IPS-NIHi11 (cell line): ENCODE results near the gene TERT.
A peak's percentile ranks its signal among the peaks of the same experiment; 100 is the strongest.

ENCODE experiments used
- DNase-seq: peaks from one replicate; pipeline ENCODE4 v3.0.0; 2012; ENCODE audit warnings: mixed read lengths, low spot score

The TERT gene

DNA sequence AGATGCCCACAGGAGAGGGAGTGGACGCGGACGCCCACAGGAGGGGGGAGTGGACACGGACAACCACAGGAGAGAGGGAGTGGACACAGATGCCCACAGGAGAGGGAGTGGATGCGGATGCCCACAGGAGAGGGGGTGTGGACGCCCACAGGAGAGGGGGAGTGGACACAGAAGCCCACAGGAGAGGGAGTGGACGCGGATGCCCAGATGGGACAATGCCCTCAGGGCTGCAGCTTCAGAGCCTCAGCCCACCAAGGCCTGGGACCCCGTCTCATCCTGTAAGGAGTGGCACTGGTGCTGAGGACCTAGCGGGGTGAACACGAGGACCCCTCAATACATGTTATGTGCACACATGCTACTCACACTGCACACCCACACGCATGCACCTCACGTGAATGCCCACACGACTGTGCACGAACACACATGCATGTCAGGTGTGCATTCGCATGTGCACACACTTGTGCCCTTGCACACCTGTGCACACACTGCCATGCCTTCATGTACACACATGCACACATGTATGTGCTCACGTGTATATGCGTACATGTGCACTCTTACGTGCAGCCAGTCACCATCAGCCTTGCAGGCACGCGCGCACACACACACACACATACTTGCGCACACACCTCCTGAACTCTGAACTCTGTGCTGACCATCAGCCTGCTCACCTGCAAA lies 34.9 kb downstream of the TERT start:
- no peak for DNase-seq

- DNase-seq, result no peak
Observed at GRCh38 chr5:1257841-1258240, 37.0 kb downstream of the TERT start.

- DNase-seq, result no peak
Observed at GRCh38 chr5:1257363-1257762, 37.5 kb downstream of the TERT start.

GRCh38 chr5:1256776-1257175 lies 38.1 kb downstream of the TERT start:
- no peak for DNase-seq

DNA sequence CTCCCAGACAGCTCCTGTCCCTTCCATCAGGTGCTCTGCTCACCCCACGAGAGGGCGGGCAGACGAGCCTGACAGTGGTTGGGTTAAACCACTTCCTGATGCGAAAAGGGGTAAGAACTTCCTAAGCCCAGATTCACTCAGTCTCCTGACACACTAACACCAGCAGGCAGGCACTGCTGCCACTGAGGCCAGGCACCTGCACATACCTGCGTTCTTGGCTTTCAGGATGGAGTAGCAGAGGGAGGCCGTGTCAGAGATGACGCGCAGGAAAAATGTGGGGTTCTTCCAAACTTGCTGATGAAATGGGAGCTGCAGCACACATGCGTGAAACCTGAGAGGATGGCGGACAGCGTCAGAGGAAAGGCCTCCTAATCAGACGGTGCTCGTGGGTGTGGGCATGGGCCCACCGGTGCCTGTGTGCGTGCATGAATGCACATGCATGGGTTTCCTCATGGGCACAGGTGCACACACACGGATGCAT lies 39.7 kb downstream of the TERT start:
- no peak for DNase-seq

- DNase-seq, result no peak
Observed at GRCh38 chr5:1254196-1254595, 40.7 kb downstream of the TERT start.

DNA sequence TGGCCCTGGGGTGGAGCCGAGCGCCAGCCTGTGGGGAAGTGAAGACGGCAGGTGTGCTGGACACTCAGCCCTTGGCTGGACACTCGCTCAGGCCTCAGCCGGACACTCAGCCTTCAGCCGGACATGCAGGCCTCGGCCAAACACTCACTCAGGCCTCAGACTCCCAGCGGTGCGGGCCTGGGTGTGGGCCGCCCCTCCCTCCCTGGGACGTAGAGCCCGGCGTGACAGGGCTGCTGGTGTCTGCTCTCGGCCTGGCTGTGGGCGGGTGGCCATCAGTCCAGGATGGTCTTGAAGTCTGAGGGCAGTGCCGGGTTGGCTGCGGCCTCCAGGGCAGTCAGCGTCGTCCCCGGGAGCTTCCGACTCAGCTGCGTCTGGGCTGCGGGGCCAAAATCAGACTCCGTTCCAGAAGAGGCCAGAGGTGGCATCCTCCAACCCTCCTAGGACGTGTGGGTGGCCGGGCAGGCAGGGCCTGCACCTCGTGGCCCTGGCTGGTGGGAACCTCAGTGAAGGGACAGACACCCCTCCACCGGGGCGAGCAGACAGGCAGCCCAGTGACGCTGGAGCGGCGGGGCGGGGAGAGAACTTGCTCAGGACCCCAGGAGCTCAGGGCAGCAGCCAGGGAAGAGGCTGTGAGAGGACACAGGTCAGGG lies 41.3 kb downstream of the TERT start:
- DNase-seq, result no peak

- no peak for DNase-seq
Observed at GRCh38 chr5:1252681-1253080, 42.2 kb downstream of the TERT start.

DNA sequence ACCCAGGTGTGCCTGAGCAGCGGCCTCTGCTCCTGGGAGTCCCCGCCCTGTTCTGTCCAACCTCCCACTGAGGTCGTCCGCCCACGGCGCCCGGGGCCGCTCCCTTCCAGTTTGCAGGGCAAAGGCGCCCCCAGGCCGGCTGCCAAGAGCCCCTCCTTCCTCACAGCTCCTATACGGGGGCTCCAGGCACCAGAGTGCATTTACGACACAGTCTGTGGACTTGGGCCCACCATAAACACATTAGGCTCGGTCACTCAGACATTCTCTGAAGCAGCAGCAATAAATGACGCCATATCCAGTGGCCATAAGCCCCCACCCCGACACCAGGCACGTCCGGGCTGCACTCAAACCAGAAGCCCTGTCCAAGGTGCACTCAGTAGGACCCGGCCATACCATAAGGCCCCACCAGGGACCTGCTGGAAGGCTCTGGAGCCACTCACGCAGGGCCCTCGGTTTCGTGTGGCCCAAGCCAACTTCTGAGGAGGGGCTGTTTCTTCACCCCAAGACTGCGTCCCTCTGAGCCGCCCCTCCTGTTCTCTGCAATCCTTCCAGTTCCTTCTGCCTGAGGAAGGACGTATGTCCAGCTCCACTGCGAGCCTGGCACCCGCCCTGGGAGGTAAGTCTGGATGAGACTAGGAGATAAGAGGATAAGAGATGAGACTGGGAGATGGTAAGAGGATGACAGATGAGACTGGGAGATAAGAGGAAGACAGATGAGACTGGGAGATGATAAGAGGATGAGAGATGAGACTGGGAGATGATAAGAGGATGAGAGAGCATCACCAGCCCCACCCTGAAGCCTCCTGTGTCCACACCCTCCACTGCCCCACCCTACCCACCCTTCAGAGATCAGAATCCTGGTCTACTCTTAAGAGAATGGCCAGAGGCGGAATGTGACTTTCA lies 42.9 kb downstream of the TERT start:
- no peak for DNase-seq

GRCh38 chr5:1249366-1250280 lies 45.2 kb downstream of the TERT start:
- no peak for DNase-seq

GRCh38 chr5:1247811-1248210 lies 47.1 kb downstream of the TERT start:
- no peak for DNase-seq

DNA sequence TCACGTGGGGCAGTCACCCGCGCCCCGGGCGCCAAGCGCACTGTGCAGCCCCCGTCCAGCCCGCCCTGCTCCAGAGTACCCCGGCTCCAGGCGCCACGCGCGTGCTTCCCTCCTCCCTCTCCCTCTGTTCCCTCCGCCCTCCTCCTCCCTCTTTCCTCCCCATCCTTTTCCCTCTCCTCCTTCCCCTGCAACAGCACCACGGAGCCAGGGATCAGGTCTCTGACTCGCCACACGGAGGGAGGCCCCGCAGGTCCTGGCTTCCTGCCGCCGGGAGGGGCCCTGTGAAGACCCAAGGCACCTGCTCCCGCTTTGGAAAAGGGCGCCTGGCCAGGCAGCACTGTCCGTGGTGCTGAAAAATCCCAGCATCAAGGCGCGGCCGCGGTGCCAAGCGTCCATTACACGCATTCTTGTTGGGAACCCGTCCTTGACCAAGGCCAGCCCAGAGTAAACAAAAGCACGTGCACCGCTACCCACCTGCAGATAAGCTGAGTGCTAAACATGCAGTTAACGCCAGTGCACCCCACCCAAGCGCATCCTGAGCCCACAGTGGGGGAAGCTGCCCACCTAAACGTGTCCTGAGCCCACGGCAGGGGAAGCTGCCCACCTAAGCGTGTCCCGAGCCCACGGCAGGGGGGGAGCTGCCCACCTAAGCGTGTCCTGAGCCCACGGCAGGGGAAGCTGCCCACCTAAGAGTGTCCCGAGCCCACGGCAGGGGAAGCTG lies 48.0 kb downstream of the TERT start:
- DNase-seq, result peak; percentile 96

DNA sequence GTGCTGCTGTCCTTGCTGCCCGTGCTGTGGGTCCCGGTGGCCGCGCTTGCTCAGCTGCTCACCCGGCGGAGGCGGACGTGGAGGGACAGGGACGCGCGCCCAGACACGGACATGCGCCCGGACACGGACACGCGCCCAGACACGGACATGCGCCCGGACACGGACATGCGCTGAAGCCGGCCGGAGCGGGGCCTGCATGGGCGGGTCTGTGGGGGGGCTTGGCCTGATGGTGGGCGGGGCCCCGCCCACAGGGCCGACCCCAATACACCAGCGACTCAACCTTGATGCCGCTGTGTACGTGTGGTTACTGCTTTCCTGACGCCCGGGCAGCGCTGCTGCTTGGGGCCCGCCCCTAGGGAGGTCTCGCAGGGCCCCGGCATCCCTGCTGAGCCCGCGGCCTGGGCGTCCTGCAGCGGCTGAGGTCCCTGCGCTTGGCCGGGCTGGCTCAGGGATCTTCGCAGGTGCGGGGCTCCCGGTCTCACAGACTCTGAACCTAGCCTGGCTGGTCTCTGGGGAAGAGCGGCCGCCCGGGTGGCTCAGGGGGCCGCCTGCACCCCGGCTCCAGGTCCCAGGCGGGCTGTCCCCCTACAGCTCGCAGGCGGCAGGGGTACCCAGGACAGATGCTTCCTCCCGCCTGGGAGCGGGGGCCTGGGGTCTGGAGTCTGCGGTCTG lies 48.8 kb downstream of the TERT start:
- DNase-seq, result no peak

DNA sequence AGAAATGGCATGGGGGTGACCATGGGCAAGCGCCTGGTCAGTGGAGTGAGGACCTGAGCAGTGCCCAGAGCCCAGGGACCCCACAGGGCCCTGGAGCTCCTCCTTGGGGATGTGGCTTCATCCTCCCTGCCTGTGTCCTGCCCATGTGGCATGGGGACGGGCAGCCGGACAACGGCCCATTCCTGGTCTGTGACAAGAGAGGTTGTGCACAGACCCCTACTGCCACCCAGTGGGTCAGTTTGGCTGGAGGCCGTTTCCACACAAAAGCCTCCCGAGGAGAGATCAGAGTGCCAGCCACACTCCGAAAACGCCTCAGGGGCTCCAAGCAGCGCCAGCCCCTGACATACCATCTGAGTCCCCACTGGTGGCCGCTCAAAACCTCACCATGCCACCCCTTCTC lies 49.9 kb downstream of the TERT start:
- DNase-seq, result no peak

GRCh38 chr5:1244255-1244654 lies 50.6 kb downstream of the TERT start:
- DNase-seq, result no peak

DNA sequence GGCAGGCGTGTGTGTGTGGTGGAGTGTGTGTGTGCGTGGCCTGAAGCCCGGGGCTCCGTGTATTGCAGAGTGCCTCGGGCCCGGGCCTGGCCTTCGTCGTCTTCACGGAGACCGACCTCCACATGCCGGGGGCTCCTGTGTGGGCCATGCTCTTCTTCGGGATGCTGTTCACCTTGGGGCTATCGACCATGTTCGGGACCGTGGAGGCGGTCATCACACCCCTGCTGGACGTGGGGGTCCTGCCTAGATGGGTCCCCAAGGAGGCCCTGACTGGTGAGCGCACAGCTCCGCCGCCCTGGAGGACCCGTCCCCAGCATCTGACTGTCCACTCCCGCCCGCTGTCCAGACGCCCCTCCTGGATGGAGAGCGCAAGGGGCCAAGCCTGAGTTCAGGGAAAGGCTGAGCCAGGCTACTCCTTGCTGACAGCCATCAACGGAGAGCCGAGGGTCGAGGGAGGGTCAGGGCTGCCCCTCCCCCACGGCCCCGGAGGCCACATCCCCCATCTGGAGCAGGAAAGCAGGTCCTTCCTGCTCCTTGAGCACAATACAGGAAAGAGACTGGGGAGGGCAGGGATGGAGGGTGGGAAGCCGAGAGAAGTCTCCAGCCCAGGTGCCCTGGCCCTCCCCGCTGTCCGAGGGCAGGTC lies 51.3 kb downstream of the TERT start:
- DNase-seq, result peak; percentile 78

GRCh38 chr5:1242733-1243486 lies 52.0 kb downstream of the TERT start:
- no peak for DNase-seq

- DNase-seq, result no peak
Observed at GRCh38 chr5:1241509-1242080, 53.3 kb downstream of the TERT start.
